ENCODE measurements around the gene NTM. TPM values are rescaled to one million over a fixed set of nuclear protein-coding genes. Genes with fewer than 3 reads are reported as not detected.
A peak's percentile ranks its signal among the peaks of the same experiment; 100 is the strongest.

Gene NTM
- total RNA-seq, 1 experiment from 2014 or later = 3.1 TPM

- no peak for DNase-seq (ENCODE audit: low spot score)
Measured at GRCh38 chr11:132140056-132140455, 769.6 kb downstream of the NTM start.

GRCh38 chr11:132142121-132142520, 771.7 kb downstream of the NTM start:
- DNase-seq (ENCODE audit: low spot score) = no peak

GRCh38 chr11:132142554-132142953, 772.1 kb downstream of the NTM start:
- DNase-seq (ENCODE audit: low spot score) = no peak

- DNase-seq (ENCODE audit: low spot score) = no peak
Measured at GRCh38 chr11:132147464-132147863, 777.0 kb downstream of the NTM start.

- no peak for DNase-seq (ENCODE audit: low spot score)
Measured at GRCh38 chr11:132154781-132155180, 784.4 kb downstream of the NTM start.

GRCh38 chr11:132158091-132158490, 787.7 kb downstream of the NTM start:
- DNase-seq (ENCODE audit: low spot score) = peak; percentile 27

DNA sequence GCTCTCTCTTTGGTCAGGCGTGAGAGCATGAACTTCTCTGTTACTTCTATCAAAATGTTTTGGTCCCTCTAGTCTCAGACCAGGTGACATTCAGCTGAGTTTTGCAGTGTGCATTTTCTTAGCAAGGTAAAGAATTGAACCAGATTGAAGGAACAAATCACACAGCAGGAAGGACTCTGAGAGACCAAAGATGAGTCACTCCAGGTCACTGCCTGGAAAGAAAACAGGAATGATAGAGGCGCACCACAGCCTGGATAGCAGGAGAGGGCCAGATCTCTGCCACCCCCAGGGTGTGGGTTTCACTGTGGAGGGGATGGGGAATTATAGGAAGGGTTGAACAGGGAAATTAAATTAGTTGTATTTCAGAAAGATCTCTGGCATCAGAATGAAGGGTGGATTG, 788.3 kb downstream of the NTM start:
- DNase-seq (ENCODE audit: low spot score) = no peak

- no peak for DNase-seq (ENCODE audit: low spot score)
Measured at GRCh38 chr11:132161403-132162078, 791.1 kb downstream of the NTM start.

DNA sequence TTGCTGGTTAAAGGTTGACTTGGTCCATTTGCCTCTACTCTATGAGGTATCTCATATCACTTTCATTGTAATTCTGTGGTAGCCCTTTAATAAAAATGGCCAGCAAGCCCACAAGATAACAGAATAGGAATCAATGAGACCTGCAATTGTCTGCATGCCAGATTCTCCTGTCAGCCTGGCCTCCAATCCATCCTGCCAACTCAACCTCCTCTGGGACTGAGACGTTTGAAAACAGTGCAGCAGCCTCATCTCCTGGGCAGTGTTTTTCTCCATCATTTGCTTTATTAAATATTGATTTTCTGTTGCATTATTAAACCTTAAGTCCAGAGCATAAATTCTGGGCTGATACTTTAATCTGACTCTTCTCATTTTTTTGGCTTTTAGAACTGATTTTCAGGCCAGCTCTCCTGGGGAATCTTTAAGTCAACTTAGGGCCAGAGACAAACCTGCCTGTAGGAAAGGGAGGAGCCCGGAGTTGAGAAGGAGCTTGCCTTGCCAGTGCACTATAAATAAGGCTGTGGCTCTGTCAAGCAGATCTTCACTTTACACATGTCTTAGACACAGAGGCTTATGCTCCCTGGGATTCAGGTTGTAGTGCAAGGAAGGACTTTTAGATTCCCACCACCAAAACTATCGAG, 798.0 kb downstream of the NTM start:
- DNase-seq (ENCODE audit: low spot score) = no peak

- DNase-seq (ENCODE audit: low spot score) = no peak
Measured at GRCh38 chr11:132171031-132171430, 800.6 kb downstream of the NTM start.

DNA sequence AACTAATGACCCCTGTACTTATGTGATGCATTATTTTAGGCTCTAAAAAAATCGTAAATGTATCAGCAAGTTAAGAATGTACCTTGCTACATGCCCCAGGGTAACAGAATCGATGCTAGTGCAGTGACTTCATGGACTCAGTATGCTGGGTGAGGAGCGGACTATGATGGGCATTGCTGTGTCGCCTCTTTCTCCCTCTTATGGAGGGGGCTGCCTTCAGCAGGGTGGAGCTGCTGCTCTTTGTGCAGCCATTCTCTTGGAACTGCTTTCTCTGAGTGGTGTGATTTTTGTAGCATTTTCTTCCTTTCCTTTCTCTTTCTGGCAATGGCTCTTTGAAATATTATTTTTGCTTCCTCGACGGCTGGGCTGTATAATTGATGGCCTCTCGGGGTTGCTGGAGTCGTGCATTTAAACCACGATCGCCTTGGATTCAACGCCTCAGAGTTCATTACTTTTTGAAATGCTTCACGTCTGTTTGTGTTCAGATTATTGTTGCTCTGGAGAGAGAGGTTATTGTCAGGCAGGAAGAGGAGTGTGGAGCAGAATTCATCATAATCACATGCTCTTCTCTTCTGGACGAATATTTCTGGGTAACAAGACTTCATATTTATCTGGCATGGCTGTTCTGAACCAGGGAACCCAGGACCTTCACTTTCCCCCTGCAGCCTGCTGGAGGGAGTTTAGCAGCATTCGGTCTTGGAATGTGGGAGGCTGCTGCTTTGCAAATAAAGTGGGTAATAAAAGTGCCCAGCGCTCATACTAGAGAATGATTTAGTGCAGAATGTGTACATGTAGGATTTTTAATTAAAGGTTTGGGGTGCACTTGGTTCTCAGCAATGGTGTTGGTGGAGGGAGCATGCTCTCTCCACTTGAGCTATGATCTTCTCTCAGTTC, 804.2 kb downstream of the NTM start:
- DNase-seq (ENCODE audit: low spot score) = no peak

DNA sequence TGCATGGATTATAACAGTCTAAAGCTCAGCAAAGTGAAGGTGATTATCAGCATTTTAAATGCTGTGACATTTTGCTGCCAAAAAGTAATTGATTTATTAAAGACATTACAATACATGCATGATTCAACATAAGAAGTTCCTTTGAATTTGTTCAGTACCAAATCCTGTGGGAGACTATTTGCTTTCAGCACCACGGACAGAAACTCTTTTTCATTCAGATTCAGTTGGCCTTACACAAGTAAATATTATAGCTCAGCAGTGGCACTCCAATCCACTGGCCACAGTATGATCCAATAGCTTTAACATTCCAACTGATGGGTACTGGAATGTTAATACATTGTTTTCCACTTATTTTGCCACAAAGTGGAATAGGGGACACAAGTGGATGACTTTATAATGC, 806.7 kb downstream of the NTM start:
- no peak for DNase-seq (ENCODE audit: low spot score)

DNA sequence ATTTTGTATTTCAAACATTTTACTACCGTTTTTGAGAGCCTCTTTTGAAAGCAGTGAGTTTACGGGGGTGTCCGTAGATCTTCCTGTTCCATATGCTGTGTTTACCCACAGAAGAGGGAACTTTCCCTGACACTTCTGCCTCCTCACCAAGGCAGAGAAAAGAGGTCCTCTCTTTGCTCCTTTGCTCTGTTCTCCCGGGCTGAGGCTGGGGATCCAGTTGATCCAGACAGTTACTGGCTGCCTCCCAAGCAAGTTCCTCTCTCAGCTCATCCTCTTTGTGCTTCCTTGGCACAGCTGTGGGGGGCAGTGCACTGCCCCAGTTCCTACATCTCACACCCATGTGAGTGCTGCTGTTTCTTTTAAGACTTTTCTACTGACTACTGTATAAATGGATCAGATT, 813.7 kb downstream of the NTM start:
- no peak for DNase-seq (ENCODE audit: low spot score)

DNA sequence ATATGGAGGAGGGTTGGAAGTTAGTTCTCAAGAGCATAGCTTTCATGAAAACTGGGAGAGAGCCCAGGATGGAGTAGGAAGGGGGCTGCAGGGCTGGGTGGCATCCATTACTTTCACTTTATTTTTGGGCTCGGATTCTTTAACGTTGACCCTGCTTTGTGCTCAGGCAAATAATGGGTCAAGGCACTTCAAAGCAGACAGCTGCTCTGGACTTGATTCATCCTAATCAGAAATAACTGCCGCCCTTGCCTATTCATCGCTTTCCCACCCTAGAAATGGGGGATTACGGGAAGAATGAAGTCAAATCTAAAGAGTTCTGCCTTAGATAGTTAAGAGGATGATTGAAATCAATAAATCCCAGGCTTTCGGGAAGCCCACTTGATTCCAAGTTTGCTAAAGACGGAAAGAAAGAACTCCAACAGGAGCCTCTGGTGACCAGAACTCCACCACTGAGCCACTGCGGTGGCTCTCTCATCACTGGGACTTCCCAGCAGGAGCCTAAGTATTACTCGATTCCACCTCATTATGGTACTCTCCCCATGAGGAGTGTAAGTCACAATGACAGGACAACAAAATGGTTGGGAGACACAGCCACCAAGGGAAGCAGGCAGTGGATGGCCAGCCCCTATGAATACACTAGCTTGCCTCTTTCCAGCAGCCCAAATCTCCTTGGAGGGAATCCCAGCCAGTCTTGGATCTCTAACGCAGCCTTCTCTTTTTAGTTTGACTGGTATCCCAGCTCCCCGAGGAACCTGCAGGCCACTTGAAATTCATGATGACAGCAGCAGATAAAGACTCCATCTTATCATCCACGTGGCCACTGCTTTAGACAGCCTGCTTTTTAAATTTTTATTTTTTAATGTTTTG, 815.5 kb downstream of the NTM start:
- DNase-seq (ENCODE audit: low spot score) = no peak

- no peak for DNase-seq (ENCODE audit: low spot score)
Measured at GRCh38 chr11:132186699-132187098, 816.3 kb downstream of the NTM start.

GRCh38 chr11:132187386-132187785, 817.0 kb downstream of the NTM start:
- DNase-seq (ENCODE audit: low spot score) = no peak

GRCh38 chr11:132187814-132188213, 817.4 kb downstream of the NTM start:
- no peak for DNase-seq (ENCODE audit: low spot score)

GRCh38 chr11:132196928-132197327, 826.5 kb downstream of the NTM start:
- DNase-seq (ENCODE audit: low spot score) = no peak

DNA sequence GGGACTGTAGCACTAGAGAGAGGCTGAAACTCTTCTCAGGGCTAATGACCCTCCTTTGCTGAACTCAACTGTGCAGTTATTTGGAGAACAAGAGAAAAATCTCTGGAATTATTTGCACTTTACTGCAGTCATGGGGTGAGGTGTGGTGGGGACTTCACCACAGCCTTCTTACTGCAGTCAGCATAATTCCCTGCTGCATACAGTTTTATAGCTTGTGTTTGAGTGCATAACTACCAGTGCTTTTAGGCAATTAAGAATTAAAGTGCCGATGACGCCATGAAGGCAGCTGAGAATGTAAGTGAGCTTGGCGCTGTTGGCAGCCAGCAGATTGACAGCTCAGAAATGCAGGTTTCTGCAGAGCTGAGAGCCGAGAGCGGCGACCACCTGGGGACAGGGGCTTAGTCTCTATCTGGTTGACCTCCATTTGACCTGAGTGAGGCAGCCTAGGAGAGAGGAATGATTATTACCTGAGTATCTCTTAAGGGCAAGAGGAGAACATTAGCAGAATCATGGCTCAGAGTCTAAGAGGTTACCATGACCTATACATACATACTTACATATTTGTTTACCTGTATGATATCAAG, 830.0 kb downstream of the NTM start:
- no peak for DNase-seq (ENCODE audit: low spot score)

DNA sequence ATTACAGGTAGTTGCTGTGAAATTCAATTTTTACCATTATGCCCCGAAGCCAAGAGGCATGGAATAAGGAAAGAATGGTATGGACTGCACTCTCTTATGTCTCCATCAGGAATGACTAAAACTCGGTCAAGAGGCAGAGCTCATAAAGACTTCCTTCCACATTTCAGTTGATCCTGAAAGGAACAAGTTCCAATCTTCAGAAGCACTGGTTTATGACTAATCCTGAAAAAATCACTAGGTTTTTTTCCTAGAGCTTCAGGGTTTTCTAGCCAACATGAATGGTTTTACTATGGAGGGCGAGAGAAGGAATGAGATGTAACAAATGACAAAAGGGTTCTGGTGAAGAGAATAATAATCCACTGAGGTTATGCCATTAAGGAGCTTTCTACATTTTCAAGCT, 832.2 kb downstream of the NTM start:
- no peak for DNase-seq (ENCODE audit: low spot score)

- DNase-seq (ENCODE audit: low spot score) = no peak
Measured at GRCh38 chr11:132205006-132205405, 834.6 kb downstream of the NTM start.
